Choroid plexus epithelial cell (primary cell): ENCODE data around the gene GPR142.
A peak's percentile ranks its signal among the peaks of the same experiment; 100 is the strongest.

Source experiments
- DNase-seq: peaks from one replicate; pipeline ENCODE4 v3.0.0-alpha.2; 2010; ENCODE audit warnings: low read depth
- H3K4me3 ChIP-seq: 2 replicates; pipeline ENCODE4 v1.5.1; 2011; ENCODE audit warnings: low read depth, mild to moderate bottlenecking, control low read depth, low read length, moderate library complexity
- CTCF ChIP-seq: conservative IDR thresholded peaks from 2 replicates; pipeline ENCODE4 v1.5.1; 2011; ENCODE audit warnings: low read depth, mild to moderate bottlenecking, control low read depth, inconsistent platforms, low read length, moderate library complexity

The GPR142 gene

GRCh38 chr17:74380086-74380958 lies 13.0 kb downstream of the GPR142 start:
- no peak overlapping the region for H3K4me3 ChIP-seq
- TF ChIP-seq CTCF = no peak
- DNase-seq = no peak

GRCh38 chr17:74380959-74381808 lies 13.9 kb downstream of the GPR142 start:
- no peak overlapping the region for H3K4me3 ChIP-seq
- DNase-seq = no peak
- TF ChIP-seq CTCF = no peak

- DNase-seq = no peak
- TF ChIP-seq CTCF = no peak
- no peak overlapping the region for H3K4me3 ChIP-seq
Observed at GRCh38 chr17:74383141-74383540, 15.8 kb downstream of the GPR142 start.

GRCh38 chr17:74385201-74385600 lies 17.9 kb downstream of the GPR142 start:
- DNase-seq = no peak
- no peak overlapping the region for H3K4me3 ChIP-seq
- no peak for TF ChIP-seq CTCF

GRCh38 chr17:74386386-74386785 lies 19.1 kb downstream of the GPR142 start:
- H3K4me3 ChIP-seq = no peak overlapping the region
- DNase-seq = peak; percentile 10
- no peak for TF ChIP-seq CTCF

DNA sequence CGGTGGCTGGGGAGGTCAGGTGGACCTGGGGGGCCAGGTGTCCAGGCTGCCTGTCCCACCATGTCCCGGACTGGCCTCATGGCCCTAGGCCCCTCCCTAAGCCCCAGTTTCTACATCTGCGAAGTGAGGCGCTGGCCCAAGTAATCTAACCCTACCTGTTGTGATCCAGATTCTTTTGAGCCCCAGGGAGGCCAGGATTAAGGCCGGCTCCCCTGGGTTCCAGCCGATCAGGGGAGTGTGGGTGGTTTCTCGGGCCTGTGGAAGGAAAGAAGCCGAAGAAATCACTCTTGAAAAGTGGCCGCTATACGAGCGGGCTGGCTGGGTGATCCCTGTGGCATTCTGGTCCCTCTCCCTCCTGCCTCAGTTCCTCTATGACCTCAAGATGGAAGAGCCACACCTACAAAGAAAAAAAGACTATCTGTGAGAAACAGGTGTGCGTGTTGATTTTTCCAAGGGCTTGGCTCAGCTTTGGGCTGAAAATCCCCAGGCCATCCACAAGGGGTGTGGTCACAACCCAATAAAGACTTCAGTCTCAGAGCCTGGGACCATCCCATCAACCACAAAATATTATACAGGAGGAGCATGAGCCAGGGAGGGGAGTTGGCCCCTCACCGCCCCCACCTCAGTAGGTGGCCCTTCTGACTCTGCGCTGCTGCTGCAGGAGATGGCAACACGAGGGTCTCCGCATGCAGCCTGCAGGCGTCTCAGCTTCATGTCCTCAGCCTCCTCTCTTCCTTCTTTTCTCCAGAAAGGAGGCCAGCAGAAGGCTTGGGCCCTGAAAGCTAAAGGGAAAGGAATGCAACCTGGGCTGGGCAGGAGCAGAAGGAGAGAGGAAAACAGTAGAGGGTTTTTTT lies 20.3 kb downstream of the GPR142 start:
- no peak for DNase-seq
- no peak for TF ChIP-seq CTCF
- H3K4me3 ChIP-seq = no peak overlapping the region
